Stimulated activated CD8-positive, alpha-beta memory T cell treated with anti-CD3 and anti-CD28 coated beads, Interleukin-4, amount 100 ng/mL, for 48 hours (primary cell): ENCODE measurements around the gene GABPA.
"Not testable (repeated sequence)": the region's sequence is repeated elsewhere in the genome, so short reads cannot be mapped to it uniquely, and the experiment has no call there.

ENCODE experiments used
- DNase-seq: peaks from one replicate; pipeline ENCODE4 v3.0.0-alpha.2; 2020

GABPA gene

DNA sequence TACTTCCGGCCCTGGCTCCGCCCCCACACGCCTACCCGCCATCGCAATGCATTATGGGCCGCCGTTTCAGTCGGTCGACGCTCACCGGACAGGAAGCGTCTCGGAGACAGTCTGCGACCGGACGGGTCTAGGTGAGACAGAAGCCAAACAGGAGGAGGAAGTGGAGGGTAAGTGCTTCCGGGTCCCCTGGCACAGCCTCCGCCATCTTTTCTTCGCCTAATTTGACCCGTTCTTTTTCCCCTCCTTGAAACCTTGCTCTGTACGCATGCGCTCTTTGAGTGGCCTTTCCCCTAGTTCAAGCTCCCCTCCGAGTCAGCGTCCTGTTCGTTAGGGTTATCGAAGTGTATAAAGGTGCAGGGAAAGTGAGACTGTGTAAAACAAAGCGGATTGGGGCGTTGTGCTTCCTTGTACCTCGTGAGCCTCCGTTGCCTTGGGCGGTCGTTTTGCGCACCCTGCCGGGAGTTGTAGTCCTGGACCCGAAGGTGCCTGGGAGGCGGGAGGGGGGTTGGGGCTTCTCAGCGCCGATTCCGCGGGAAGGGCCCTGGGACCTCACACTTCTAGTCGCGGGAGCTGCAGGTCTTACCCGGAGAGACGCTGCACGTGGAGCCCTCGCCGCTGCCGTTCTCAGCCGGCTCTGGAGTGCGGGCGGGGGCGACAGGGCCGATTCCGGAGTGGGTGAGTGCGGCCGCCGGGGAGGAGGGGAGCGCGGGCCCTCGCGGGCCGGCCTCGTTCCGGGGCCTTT, at the start of gene GABPA, which contains the start of gene ATP5PF:
Gene GABPA (plus strand): TSS at position 69 of the 742 bp plus-strand sequence. CDS start 6,627 bp downstream, outside the sequence.
Gene ATP5PF (minus strand): TSS at position 1 of the 742 bp plus-strand sequence. CDS start 5,110 bp downstream, outside the sequence.
- DNase-seq: peak; percentile 99

DNA sequence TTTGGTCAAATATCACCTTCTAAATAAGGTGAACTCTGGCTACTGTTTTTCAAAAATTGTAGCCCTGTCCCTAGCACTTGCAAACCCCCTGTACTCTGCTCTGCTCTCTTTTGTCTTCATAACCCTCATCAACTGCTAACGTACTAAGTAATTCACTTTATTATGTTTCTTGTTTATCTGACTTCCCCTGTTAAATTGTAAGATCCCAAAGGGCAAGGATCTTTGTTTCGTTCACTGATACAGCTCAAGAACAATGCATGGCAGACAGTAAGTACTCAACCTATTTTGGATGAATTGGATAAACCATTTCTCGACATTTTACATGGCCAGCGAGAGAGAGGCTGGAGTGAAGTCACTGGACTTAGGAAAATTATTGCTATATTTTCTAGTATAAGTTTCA, 47.0 kb upstream of the GABPA start:
- DNase-seq: no peak

DNA sequence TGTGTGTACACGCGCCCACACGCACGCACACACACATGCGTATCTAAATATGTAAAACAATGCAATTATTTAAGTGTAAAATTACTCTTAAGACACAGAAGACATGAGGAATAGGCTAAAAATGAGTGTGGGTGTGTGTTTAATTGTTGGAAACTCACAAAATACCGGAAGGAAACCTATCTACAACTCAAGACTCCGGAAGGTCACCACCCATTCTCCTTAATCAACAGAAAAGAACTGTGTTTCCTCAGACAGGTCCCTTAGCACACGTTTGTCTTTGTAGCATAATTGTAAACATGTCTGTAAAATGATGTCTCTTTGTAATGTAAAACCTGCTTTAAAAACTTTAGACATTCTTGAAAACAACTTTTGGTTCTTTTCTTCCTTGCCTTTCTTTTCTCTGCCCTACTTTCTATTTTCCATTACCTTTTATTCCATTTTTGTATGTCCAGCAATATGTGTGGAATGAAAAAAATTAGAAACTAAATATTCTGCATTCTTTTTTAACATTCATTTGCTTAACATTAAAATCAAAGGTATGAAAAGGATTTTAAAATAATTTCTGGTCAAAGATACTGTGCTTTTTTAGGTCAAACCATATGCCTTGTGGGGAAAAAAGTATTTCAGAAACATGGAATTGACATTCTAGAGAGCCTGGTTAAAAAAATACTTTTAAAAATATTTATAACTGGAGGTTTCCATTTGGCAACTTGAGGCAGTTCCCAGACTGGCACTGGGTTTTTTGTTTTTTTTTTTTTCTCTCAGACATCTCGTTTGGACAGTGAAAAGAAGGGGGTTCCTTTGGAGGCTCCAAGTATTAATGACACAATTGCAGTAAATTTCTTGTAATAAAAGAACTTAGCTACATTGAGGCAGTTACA, 46.3 kb upstream of the GABPA start:
- DNase-seq: no peak

DNA sequence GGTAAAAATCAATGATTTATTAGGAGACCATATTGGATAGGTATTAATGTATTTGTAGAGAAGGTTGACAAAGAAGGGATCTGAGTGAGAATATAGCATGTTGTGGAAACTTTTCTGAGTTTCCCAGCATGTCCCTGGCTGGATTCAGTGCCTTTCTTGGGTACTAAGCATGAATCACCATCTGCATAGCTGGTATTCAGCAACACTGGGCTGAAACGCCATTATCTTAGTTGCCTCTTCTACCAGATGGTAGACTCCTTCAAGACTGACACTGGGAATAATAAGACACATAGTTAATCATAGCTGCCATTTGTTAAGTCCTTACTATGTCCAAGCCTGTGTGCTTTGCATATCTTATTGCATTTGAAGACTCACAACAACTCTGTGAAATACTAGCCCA, 45.5 kb upstream of the GABPA start:
- no peak for DNase-seq

DNA sequence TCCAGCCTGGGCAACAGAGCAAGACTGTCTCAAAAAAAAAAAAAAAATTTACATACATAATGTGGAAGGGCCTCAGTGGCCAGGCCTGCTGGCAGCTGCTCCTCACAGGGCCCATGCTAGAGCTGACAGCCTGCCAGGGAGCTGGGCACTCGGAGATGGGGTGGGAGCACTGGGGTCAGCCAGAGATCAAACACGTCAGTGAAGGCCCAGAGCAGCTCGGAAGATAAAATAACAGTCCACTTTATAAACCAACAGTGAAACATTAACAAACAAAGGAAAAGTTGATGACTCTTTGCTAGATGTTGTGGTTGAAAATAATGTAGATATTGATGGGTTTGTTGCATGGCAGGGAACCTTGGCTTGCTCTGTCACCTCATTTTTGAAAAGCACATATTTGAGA, 42.8 kb upstream of the GABPA start:
- DNase-seq: no peak

DNA sequence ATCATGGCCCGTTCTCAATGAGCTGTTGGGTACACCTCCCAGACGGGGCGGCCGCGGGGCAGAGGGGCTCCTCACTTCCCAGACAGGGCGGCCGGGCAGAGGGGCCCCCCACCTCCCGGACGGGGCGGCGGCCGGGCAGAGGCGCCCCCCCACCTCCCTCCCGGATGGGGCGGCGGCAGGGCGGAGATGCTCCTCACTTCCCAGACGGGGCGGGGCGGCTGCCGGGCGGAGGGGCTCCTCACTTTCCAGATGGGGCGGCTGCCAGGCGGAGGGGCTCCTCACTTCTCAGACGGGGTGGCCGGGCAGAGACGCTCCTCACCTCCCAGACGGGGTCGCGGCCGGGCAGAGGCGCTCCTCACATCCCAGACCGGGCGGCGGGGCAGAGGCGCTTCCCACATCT, 39.3 kb upstream of the GABPA start:
- not testable (repeated sequence) for DNase-seq

DNA sequence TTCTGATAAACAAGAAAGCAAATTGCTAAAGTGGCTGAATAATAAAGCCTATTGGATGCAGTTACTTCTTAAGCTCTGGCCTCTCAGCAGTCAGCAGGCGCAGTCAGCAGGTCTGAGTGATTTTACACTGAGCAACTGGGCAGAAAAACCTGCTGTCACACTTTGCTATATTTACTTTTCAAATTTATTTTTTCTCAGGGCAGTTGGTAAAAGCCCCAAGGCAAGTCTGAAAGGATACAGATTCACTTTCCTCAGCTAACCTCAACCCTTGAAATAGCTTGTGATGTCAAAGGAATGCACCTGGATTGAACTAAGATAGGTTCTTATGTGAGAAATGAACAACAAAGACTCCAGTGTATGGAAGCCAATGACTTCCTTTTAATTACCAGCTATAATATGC, 34.0 kb upstream of the GABPA start:
- DNase-seq: no peak

DNA sequence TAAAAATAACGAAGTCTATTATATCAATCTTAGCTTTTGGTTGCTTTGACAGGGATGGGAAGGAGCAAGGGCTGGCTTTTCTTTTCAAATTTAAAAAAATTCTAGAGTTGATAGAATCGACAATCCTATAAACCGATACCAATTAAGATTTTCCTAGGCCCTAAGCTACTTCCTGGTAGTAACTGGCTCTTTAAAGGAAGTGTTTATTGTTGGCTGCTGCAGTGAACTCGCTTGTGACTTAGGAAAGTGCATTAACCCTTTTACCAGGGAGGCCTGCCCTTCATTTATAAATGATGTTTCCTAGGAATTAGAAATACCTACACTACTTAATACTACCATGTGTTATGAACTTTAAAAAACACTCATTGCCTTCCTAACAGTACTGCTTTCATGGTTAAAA, 33.2 kb upstream of the GABPA start:
- DNase-seq: no peak

DNA sequence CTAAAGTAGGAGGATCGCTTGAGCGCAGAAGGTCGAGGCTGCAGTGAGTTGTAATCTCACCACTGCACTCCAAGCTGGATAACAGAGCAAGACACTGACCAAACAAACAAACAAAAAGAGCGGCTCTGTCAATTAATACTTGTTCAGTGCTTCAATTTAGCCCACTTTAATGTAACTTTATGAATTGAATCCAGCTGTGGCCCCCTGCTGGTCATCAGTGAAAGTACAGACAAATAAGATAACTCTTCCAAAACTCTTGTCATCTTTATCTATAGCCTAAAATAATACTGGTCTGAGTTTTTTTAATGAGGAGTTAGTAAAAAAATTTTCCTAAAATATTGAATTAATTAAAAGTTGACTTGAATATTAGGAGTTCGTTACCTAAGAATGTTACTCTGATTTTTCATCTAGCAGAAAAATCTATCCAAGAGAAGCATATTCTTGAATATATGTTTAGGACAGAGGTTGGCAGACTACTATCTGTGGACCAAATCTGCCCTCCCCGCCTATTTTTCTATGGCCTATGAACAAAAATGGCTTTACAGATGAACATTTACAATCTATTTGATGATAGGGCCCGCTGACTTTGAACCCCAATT, 26.2 kb upstream of the GABPA start:
- peak; percentile 53 for DNase-seq

DNA sequence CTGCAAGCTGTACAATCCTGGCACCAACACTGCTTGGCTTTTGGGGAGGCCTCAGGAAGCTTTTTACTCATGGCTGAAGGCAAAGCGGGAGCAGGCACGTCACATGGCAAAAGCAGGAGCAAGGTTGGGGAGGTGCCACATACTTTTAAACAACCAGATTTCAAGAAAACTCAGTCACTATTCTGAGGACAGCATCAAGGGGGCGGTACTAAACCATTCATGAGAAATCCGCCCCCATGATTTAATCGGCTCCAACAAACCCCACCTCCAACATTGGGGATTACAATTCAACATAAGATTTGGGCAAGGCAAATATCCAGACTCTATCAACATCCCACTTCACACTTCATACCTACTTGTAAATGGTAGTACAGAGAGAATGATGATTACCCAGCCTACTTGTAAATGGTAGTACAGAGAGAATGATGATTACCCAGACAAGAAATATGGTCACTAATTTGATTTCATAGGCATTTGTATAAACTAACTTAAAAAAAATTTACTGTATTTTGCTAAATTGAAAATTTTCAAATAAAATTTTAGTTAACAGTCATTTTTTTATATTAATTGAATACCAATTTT, 25.0 kb upstream of the GABPA start:
- DNase-seq: no peak

DNA sequence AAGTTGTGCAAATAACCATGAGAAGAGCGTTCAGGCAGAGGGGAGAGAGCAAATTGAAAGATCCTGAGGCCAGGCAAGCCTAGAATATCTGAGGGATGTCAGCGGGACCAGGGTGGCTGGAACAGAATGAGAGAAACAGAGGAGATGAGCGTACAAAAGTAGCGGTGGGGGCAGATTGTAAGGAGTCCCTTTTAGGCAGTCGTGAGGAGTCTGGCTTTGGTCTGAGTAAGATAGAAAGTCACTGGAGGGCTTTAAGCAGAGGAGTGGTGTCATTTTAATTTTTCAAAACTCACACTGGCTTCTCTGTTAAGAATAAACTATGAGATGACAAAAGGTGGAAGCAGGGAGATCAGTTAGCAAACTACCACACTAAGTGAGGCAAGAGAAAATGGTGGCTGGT, 24.2 kb upstream of the GABPA start:
- DNase-seq: no peak

DNA sequence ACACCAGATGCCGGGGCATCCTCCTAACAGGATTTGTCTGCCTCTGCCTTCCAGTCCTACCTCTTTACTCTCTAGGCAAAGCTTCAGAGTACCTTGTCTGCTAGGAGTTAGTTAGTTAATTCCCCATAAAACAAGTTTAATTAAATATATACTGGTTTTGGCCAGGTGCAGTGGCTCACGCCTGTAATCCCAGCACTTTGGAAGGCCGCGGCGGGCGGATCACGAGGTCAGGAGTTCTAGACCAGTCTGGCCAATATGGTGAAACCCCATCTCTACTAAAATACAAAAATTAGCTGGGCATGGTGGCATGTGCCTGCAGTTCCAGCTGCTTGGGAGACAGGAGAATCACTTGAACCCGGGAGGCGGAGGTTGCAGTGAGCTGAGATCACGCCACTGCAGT, 20.7 kb upstream of the GABPA start:
- DNase-seq: not testable (repeated sequence)

DNA sequence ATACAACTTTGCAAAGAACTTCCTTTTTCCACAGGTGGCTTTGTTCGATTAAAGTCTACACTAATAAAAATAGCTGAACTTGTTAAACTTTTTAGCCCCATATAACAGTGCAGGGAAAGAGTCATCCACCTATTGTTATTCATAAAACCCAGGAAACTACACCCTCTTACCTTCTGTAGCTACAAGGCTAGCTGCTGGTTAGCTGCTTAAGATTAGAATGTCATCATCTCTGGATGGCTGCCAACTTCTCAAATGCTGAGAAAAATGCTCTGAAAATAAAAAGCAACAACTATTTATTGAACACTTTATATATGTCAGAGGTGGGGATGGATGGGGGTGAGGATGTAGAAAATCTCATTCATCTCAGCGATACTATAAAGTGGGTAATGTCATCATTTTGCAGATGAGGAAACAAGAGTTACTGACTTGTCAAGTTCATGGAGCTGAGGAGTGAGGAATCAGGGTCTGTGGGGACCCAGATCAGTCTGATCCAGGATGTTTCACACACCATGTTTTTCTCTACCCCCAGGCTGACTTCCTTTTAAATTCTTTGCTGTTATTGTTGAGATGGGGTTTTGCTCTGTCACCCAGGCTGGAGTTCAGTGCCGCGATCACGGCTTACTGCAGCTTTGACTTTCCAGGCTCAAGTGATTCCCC, 17.2 kb upstream of the GABPA start:
- no peak for DNase-seq

DNA sequence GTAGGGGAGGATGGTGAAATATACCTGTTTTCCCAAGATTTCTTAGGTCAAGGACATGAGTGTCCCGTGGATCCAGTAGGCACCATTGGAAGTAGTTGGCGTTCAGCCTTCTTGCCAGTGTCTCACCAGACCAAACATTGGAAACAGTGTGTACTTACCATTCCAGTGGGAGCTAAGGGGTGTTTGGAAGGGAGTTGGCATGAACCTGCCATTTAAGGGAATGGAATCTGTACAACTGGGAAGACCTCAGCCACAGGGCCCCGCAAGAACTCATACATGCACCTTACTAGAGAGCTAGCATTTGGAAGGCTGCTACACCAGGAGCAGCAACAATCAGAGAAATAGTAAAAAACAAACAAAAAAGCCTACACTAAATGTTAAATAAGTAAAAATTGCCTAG, 12.8 kb upstream of the GABPA start:
- no peak for DNase-seq

DNA sequence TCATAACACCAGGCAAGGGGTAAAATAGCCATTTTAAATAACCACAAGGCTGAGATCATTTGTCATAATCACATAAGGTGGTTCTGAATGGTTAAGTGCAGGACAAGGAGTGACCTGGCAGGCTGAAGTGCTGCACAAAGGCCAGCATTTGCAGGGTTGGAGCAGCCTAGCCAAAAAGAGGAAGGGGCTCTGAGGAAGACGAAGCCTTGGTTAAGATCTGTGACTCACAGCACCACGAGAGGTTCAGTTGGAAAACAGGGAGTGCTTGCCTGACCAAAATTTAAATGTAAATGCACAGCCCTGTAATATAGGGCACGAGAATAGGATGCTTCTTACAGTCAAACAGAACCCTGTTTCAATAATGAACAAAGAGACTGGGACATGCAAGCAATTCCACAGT, 12.1 kb upstream of the GABPA start:
- no peak for DNase-seq

DNA sequence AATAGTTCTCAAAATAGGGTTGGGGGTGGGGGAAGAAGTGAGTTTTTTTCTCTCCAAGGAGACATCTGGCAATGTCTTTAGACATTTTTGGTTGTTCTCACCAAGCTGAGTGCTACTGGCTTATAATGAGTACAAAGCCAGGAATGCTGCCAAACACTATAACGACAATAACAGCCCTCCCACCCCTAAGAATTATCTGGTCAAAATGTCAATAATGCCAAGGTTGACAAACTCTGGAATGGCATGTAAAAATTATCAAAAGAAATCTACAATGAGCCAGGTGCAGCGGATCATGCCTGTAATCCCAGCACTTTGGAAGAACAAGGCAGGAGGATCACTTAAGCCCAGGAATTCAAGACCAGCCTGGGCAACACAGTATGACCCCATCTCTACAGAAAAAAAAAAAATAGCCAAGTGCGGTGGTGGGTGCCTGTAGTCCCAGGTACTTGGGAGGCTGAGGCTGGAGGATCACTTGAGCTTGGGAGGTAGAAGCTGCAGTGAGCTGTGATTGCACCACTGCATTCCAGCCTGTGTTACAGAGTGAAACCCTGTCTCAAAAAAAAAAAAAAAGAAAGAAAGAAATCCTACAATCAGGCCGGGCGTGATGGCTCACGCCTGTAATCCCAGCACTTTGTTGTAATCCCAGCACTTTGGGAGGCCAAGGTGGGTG, 2.5 kb upstream of the GABPA start:
- no peak for DNase-seq

DNA sequence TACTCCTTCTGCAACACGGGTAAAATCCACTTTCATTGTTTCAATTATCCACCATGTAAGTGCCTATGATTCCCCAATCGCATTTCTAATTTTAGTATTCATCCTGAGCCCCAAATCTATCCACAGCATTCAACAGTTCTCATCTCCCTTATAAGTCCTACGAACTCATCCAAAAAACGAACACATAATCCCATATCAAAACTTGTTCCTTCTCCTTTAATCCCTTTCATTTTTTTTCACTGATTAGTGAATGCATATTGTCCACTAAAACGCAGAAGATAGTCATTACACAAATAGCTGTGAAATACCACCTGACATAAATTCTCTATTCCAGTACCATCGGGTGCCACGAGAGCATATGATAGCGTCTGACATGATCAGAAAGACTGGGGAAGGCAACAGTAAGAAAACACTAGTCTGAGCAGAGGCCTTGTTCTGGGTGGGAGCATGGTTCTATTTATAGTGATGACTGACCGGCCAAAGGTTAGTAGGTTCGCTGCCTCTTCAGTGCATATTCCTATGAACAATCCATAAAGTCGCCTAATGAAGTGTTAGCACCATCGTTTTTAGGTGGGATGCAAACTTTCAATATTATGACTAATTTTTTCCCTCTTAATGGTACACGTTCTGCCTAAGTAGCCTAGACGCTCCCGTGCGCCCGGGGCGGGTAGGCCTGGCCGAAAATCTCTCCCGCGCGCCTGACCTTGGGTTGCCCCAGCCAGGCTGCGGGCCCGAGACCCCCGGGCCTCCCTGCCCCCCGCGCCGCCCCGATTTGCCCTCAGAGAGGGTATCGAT, 716 bp upstream of the GABPA start:
- peak; percentile 57 for DNase-seq

DNA sequence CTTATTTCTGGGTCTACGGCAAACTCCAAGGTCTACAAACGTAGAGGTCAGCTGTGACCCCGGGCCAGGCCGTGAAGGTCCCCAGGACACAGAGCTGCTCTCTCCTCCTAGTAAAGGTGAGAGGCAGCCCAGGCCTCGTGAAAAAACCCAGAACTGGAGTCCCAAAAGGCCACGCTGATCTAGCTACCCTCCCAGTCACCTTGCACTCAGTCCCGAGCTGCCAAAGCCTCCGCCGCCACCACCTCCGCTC, 193 bp upstream of the GABPA start:
- no peak for DNase-seq

DNA sequence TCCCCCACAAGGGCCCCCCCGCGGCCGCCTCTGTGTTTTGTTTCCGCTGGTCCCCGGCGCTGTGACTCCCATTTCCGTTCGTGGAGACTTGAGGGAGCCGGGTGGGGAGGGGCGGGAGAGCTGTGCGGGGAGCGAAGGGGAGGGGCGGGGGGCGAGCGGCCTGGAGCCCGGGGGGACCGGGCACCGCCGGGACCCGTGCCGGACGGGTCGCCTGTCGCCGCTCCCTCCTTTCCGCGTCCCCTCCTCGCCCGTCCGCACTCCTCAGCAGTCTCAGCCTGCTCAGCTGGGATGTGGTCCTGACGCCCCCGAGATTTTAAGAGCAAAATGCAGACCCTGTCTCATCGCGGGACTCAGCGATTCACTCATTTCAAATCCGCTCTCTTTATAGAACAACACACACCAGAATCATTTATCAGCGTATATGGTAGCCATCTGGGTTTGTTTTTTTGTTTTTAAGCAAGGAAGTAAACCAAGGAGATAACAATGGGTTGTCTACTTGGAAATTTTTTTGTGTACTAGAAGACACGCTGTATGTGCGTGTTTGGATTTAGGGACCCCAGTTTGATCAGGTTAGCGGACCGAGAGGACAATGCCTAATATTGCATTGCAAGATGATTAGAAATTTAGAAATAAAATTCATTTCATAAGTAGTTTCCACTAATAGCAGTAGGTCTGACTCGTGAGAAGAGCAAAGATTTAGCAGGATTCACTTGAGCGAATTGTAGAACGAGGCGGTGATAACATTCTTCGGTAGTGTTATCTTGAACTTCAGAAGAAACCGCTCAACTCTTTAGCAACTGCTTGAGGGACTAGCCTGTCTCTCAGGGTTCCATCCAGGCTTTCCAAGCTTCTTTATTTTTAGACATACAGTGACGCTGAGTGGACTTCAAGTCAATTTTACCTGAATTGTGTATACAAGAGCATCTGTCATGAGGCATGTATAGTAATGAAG, 1.1 kb downstream of the GABPA start:
- DNase-seq: peak; percentile 85

DNA sequence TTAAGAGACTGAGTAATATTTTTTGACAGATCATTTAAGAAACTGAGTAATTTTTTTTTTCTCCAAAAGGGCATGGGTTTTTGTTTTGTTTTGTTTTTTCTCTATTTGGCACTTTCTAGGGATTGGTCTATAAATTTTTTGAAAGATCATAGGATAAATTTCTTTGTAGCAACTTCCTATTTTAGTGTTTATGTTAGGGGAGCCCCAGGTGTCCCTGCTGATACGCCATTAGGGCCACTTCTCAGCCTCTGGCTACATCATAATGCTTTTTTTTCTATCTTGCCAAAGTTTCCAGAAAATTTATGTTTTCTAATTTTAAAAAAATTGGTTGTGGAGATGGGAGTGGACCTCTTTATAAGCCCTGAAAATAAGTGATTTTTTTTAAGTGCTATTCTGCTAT, 2.6 kb downstream of the GABPA start:
- no peak for DNase-seq
